Fibroblast of lung (primary cell): ENCODE data around the gene PPP1R1C.

Experiments used
- CTCF ChIP-seq, 2 donors: IDR thresholded peaks in 1 of 2; conservative IDR thresholded peaks in 1 of 2; 1 replicate in 1 of 2; 2 replicates in 1 of 2; pipeline ENCODE4 v1.5.1; 2011 to 2012; ENCODE audit warnings: low read length in 2 of 2, control low read depth in 1 of 2, inconsistent platforms in 1 of 2, low read depth in 1 of 2, mild to moderate bottlenecking in 1 of 2
- EZH2 ChIP-seq: IDR thresholded peaks from 2 replicates; pipeline ENCODE4 v1.5.1; 2012; ENCODE audit warnings: low read length, control low read depth, mild to moderate bottlenecking; ENCODE audit errors: missing control alignments

- TF ChIP-seq CTCF (conservative IDR thresholded peaks at IDR 0.05 in 1 of 2, IDR thresholded peaks at IDR 0.05 in 1 of 2; ENCODE audit: low read depth in 1 of 2, low read length in 2 of 2) (no peak), EZH2 (no peak)
Observed at GRCh38 chr2:182038576-182038975, 52.9 kb downstream of the PPP1R1C start.
